Measurements from ENCODE around the gene OR10H1.

DNA sequence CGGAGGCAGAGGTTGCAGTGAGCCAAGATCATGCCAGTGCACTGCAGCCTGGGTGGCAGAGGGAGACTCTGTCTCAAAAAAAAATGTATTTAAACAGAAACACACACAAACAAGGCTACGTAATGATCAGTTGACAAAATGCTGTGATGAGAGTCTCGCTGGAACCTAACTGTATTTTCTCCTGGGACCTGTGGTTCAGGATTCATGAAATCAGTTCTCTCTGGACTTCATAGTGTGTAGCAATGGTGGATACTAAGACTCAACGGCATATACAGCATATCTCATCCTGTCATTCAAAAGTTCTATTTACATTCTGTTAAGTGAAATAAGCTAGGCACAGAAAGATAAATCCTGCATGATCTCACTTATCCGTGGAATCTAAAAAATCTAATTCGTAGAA lies 45.1 kb upstream of the OR10H1 start:
- TF ChIP-seq POLR2AphosphoS5 (IDR thresholded peaks at IDR 0.05; ENCODE audit: low read depth, low read length) (no peak), POLR2A (IDR thresholded peaks at IDR 0.05; ENCODE audit: low read depth, low read length) (no peak), TAF1 (IDR thresholded peaks at IDR 0.05; ENCODE audit: borderline replicate concordance, low read depth, low read length) (no peak)
